Fibroblast of mammary gland (primary cell): ENCODE results near the gene MSTN.

ENCODE experiments used
- DNase-seq: peaks from one replicate; pipeline ENCODE4 v3.0.0-alpha.2; 2010; ENCODE audit warnings: low read depth
- H3K4me3 ChIP-seq: 2 replicates; pipeline ENCODE4 v1.5.1; 2011; ENCODE audit warnings: low read depth, mild to moderate bottlenecking, low read length, moderate library complexity; ENCODE audit not compliant: control insufficient read depth
- TF ChIP-seq, protein P1 (sequence below): conservative IDR thresholded peaks from 2 replicates; pipeline ENCODE4 v1.5.1; 2011; ENCODE audit warnings: low read depth, low read length, inconsistent platforms; ENCODE audit not compliant: control insufficient read depth, insufficient read depth

MSTN gene

GRCh38 chr2:190062601-190063000 is at the start of gene MSTN:
TSS of gene MSTN (minus strand) at chr2:190062729. CDS start at chr2:190062596, 133 bp downstream.
- no peak for DNase-seq
- no peak within 1 kb of the TSS for H3K4me3 ChIP-seq
- TF ChIP-seq, protein P1, sequence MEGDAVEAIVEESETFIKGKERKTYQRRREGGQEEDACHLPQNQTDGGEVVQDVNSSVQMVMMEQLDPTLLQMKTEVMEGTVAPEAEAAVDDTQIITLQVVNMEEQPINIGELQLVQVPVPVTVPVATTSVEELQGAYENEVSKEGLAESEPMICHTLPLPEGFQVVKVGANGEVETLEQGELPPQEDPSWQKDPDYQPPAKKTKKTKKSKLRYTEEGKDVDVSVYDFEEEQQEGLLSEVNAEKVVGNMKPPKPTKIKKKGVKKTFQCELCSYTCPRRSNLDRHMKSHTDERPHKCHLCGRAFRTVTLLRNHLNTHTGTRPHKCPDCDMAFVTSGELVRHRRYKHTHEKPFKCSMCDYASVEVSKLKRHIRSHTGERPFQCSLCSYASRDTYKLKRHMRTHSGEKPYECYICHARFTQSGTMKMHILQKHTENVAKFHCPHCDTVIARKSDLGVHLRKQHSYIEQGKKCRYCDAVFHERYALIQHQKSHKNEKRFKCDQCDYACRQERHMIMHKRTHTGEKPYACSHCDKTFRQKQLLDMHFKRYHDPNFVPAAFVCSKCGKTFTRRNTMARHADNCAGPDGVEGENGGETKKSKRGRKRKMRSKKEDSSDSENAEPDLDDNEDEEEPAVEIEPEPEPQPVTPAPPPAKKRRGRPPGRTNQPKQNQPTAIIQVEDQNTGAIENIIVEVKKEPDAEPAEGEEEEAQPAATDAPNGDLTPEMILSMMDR: no peak

DNA sequence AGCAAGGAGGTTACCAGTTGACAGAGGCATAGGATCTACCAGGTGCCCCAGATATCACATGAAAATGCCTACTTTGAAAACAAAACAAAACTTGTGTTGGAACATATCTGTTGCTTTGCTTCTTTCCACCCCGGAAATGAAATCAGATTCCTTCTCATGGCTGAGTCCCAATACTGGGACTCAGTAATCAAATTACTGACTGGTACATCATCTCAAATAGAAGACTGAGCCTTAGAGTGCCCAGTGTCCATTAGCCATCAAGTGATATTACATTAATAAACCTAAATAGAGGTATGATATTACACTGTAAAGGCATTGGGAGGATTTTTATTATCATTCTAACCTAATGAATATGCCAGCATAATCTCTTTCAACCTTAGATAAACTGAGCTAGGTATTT is 48.6 kb upstream of the MSTN start:
- no peak for DNase-seq
- TF ChIP-seq, protein P1: no peak
- no peak overlapping the region for H3K4me3 ChIP-seq

GRCh38 chr2:190110699-190111098 is 48.2 kb upstream of the MSTN start:
- no peak overlapping the region for H3K4me3 ChIP-seq

GRCh38 chr2:190110131-190110530 is 47.6 kb upstream of the MSTN start:
- TF ChIP-seq, protein P1: no peak

More at GRCh38 chr2:190110699-190111098, 48.2 kb upstream of the MSTN start:
- DNase-seq: no peak
- TF ChIP-seq, protein P1: no peak

DNA sequence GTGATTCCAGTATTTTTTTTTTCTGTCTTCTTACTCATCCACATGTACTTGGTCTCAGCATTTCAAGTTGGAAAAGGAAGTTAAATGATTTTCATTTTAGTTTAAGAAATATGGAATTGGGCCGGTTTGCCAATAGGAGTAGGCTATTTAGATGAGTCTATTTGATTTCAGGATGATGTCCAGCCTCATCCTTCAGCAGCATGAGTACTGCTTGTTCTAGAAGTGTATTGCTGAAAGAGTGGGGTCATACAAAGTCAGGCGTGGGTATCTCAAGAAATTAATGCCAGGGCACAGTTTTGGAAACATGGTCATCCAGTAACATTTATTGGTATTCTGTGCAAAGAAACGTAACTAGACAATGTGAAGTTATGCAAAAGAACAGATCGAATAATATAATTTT is 44.9 kb upstream of the MSTN start:
- DNase-seq: no peak
- TF ChIP-seq, protein P1: no peak
- H3K4me3 ChIP-seq: no peak overlapping the region

More at GRCh38 chr2:190110131-190110530, 47.6 kb upstream of the MSTN start:
- DNase-seq: no peak
- H3K4me3 ChIP-seq: no peak overlapping the region

DNA sequence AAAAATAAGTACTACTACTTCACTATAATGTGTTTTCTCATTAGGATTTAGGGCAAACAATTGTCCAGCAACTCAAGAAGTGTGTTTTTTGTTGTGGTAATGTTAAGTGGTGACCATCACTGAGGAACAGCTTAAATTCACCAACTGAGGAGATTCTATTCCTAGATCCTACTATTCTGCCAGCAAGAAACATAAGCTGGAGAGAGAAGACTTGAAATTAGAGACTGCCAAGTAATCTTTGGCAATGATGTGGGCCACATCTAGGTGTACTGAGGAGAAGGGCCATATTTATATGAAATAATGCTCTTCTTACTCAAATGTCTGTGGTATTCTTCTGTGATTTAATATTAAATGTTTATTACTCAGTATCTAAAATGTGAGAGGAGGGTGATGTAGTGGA is 44.3 kb upstream of the MSTN start:
- TF ChIP-seq, protein P1: no peak
- no peak for DNase-seq
- no peak overlapping the region for H3K4me3 ChIP-seq

- DNase-seq: no peak
- no peak overlapping the region for H3K4me3 ChIP-seq
- TF ChIP-seq, protein P1: no peak
These were observed 43.0 kb upstream of the MSTN start for GRCh38 chr2:190105554-190105953.
